SK-N-SH treated with all-trans-retinoic acid at 6 μM for 48 hours (cell line): ENCODE measurements around the gene STYK1.

Source experiments
- ESRRG ChIP-seq: fragments of 250-450 bp; sonication (Bioruptor Pico); IDR thresholded peaks from 2 replicates; pipeline ENCODE4 v1.6.1; 2021; ENCODE audit warnings: mild to moderate bottlenecking
- ZFP30 ChIP-seq: fragments of 450-650 bp; formaldehyde crosslinking; IDR thresholded peaks from 2 replicates; pipeline ENCODE4 v1.5.0; 2022; ENCODE audit warnings: mild to moderate bottlenecking, moderate library complexity

DNA sequence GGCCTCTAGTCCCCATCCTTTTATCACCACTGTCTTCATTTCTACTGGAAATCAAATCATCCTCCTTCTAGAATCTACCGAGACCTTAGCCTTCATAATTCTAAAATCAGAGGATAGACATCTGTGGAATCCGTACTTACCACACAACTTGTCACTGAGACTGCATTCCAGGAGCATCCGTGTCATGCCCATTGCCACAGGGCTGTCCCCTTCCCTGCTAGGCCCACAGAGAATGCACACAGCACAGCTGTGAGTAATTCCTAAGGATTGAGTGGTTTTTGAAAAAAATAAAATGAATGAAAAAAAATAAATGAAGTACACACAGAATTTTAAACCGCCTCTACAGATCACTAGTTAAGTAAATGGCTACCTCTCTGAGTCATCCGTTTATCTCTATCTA is 39.4 kb downstream of the STYK1 start:
- TF ChIP-seq ESRRG = no peak
- no peak for TF ChIP-seq ZFP30 (CRISPR knock-in tag)
